Epithelial cell of prostate (primary cell): ENCODE data around the gene YBX3.

Experiments used
- DNase-seq: peaks from one replicate; pipeline ENCODE4 v3.0.0-alpha.2; 2011; ENCODE audit warnings: low read depth, low spot score
- H3K27ac ChIP-seq: fragments of 450-650 bp; 2 replicates; pipeline ENCODE4 v1.5.1; 2017; ENCODE audit warnings: mild to moderate bottlenecking

Gene YBX3

GRCh38 chr12:10725003-10725402 is 1.9 kb upstream of the YBX3 start:
- no peak for DNase-seq

GRCh38 chr12:10722502-10722904 is 620 bp downstream of the YBX3 start:
- peak overlapping the region; percentile 95 for H3K27ac ChIP-seq
- DNase-seq: no peak

More at GRCh38 chr12:10725003-10725402, 1.9 kb upstream of the YBX3 start:
- H3K27ac ChIP-seq: no peak overlapping the region

- peak overlapping the region; percentile 95 for H3K27ac ChIP-seq
- DNase-seq: peak; percentile 93
Measured at GRCh38 chr12:10721651-10722501, 1.2 kb downstream of the YBX3 start.

- DNase-seq: no peak
- peak overlapping the region; percentile 95 for H3K27ac ChIP-seq
Measured at GRCh38 chr12:10720974-10721650, 2.0 kb downstream of the YBX3 start.

- H3K27ac ChIP-seq: peak overlapping the region; percentile 95
- DNase-seq: no peak
Measured at GRCh38 chr12:10719482-10719881, 3.6 kb downstream of the YBX3 start.

GRCh38 chr12:10718279-10718821 is 4.8 kb downstream of the YBX3 start:
- no peak for DNase-seq
- peak overlapping the region; percentile 95 for H3K27ac ChIP-seq

- peak; percentile 73 for DNase-seq
- H3K27ac ChIP-seq: peak overlapping the region; percentile 95
Measured at GRCh38 chr12:10717410-10717809, 5.7 kb downstream of the YBX3 start.

DNA sequence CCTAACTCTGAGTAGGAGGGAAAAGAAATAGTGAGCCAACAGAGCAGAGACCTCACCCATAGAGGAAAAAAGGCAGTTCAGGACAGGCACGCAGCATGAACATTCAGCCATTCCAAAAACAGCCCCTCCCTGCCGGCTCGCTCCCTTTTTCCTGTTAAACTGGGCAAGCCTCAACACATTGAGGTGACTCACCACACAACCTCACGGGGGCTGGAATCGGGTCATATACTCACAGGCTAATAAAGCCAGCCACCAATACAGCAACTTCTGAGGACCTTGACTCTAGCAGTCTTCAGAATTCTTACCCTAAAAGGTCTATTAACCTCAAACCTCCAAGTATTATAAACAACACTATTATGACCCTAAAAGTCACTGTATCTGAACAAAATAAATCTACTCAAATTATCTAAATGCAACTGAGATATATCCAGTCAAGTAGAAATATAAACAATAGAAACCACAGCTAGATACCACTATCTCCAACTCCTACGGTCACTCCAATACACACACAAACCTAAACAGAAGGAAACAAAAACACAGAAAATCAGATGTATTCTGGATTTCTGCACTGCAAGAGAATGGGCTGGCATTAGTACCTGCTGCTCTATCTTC is 6.3 kb downstream of the YBX3 start:
- DNase-seq: peak; percentile 90
- H3K27ac ChIP-seq: peak overlapping the region; percentile 95

DNA sequence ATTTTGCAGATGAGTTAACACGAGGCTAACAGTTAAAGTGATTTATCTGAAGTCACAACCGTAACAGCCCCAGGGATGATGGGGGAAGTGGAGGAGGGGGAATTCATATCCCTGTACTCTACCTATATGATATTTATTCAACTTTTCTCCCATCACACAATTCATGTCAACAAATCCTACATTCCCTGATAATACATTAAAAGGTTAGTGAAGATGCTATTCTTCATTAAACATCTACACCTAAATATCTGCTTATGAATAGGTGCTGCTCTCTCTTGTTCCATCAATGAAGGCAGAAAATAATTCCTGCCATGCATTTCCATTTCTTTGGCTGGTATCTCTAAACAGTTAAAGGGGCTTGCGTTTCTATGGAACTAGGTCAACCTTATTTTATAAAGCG is 6.8 kb downstream of the YBX3 start:
- no peak for DNase-seq
- H3K27ac ChIP-seq: peak overlapping the region; percentile 95

- H3K27ac ChIP-seq: peak overlapping the region; percentile 95
- no peak for DNase-seq
Measured at GRCh38 chr12:10715491-10715890, 7.6 kb downstream of the YBX3 start.

DNA sequence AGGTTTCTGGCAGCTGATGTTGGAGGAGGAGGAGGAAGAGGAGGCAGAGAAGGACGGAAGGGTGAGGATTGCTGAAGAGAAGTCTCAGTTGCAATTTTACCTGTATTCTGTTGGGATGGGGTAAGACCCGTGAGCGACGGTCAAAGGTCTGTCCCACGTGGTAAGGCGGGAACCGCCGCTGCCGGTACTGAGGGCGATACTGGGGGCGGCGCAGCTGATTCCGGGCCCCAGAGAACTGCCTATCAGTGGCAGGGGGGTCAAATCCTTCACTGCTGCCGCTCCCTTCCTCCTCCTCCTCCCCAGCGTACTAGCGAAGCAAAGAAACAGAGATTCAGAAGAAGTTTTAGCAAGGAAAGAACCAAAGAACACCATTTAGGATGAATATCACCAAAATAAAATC is 13.3 kb downstream of the YBX3 start:
- no peak for DNase-seq
- H3K27ac ChIP-seq: no peak overlapping the region

DNA sequence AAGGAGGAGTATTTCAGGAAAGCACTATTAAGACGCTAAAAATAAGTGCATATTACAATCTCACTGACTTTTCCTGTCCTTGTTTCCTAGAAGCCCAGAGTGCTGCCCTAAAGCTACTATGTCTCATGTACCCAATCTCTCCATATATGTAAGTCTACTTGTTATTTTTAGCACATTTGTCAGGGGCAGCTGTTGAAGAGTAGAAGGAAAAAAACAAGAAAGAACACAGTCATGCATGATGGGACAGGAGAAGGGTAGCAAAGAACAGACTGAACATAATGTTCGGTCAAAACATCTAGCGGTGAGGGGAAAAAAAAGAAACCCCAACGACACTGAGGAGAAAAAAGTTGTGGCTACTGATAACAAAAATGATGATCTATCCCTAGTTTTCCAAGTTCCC is 14.3 kb downstream of the YBX3 start:
- H3K27ac ChIP-seq: no peak overlapping the region
- no peak for DNase-seq

GRCh38 chr12:10705655-10706054 is 17.5 kb downstream of the YBX3 start:
- no peak for DNase-seq
- H3K27ac ChIP-seq: no peak overlapping the region

DNA sequence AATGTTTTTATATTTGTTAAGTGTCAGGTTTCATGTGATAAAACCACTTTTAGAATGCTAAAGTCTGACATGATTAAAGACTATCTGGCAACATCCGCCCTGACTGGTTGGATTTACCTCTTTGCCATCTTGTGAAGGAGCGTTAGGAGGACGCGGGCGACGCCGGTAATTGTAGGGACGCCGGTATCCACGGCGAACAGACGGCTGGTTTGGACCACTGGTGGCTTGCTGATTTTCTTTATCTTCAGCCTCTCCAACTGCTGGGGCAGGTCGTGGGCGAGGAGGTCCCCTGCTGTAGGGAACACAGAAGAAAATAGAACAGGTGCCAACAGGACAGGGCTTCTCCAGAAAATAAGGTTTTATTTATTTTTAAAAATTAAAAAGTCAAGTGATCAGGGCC is 21.3 kb downstream of the YBX3 start:
- no peak for DNase-seq
- no peak overlapping the region for H3K27ac ChIP-seq

- DNase-seq: no peak
- no peak overlapping the region for H3K27ac ChIP-seq
Measured at GRCh38 chr12:10701131-10701681, 21.9 kb downstream of the YBX3 start.

DNA sequence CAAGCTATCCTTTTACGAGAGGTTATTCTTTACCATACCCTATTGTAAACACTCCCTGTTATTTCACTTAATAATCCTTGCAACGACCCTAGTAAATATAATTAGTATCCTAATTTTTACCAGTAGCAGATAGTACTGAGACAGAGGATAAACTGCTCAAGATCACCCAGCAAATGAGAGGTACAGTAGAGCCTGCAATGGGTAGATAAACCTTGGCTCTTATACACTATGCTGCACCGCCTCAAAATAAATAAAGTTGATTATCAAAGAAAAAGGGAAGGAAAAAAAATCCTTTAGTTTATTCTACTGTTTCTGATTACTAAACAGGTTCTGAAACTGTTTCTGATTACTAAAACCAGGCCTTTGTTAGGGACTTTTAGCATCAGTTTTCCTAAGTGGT is 22.5 kb downstream of the YBX3 start:
- no peak overlapping the region for H3K27ac ChIP-seq
- no peak for DNase-seq

GRCh38 chr12:10697862-10698261 is 25.3 kb downstream of the YBX3 start:
- H3K27ac ChIP-seq: no peak overlapping the region
- DNase-seq: no peak

- H3K27ac ChIP-seq: no peak overlapping the region
- no peak for DNase-seq
Measured at GRCh38 chr12:10697156-10697555, 26.0 kb downstream of the YBX3 start.

- H3K27ac ChIP-seq: no peak overlapping the region
- DNase-seq: no peak
Measured at GRCh38 chr12:10690906-10691305, 32.2 kb downstream of the YBX3 start.

DNA sequence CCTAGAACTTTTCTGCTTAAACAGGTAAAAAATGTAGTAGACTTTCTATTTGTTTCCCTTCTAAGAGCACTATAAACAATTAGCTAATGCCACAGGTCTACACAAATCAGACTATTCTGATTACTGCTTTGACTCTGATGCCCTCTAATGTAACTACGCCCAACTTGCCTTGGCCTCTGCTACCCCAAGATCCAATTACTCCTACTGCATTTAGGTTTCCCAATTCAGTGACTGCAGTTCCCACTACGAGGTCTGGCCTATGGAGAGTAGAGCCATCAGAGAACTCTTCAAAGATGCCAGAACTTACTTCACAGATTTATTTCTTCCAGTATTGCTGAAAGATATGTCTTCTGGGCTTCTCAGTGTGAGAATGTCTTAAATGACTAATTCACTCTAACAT is 34.0 kb downstream of the YBX3 start:
- H3K27ac ChIP-seq: no peak overlapping the region
- no peak for DNase-seq

DNA sequence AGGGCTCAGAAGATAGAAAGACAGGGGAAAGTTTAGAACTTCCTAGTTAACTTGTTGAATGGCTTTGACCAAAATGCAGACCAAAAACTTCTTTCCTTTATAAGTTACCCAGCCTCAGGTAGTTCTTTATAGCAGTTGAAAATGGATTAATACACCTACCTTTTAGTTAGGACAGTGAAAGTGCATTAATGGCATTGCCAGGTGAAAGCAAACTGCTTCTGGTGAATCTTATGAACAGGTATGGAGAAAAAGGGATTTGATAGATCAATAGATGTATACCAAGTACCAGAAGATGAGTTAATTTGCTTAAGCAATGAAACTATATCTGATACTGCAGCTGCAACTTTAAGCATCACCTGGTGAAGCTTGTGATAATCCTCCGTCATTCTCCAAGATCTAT is 35.1 kb downstream of the YBX3 start:
- no peak for DNase-seq

More for the DNA sequence above, 35.1 kb downstream of the YBX3 start:
- H3K27ac ChIP-seq: no peak overlapping the region
